COLO829 (cell line): ENCODE results near the gene GPC5.

Experiments
- DNase-seq: peaks from one replicate; pipeline ENCODE4 v3.0.0; 2012; ENCODE audit warnings: low spot score

The GPC5 gene

GRCh38 chr13:92164822-92165221 lies 766.4 kb downstream of the GPC5 start:
- no peak for DNase-seq

- DNase-seq, result no peak
Measured at GRCh38 chr13:92172191-92172590, 773.8 kb downstream of the GPC5 start.

- no peak for DNase-seq
Measured at GRCh38 chr13:92173254-92173653, 774.8 kb downstream of the GPC5 start.

- DNase-seq, result peak; percentile 26
Measured at GRCh38 chr13:92175330-92175729, 776.9 kb downstream of the GPC5 start.

- no peak for DNase-seq
Measured at GRCh38 chr13:92177966-92178365, 779.5 kb downstream of the GPC5 start.

- DNase-seq, result no peak
Measured at GRCh38 chr13:92179223-92179622, 780.8 kb downstream of the GPC5 start.

- peak; percentile 16 for DNase-seq
Measured at GRCh38 chr13:92187378-92187989, 789.1 kb downstream of the GPC5 start.

GRCh38 chr13:92188574-92188973 lies 790.2 kb downstream of the GPC5 start:
- DNase-seq, result no peak

GRCh38 chr13:92196591-92197256 lies 798.3 kb downstream of the GPC5 start:
- DNase-seq, result no peak

- no peak for DNase-seq
Measured at GRCh38 chr13:92197669-92198068, 799.2 kb downstream of the GPC5 start.

GRCh38 chr13:92218615-92219014 lies 820.2 kb downstream of the GPC5 start:
- DNase-seq, result no peak

GRCh38 chr13:92221916-92222315 lies 823.5 kb downstream of the GPC5 start:
- DNase-seq, result no peak

- DNase-seq, result no peak
Measured at GRCh38 chr13:92224052-92224821, 825.8 kb downstream of the GPC5 start.

GRCh38 chr13:92224825-92225224 lies 826.4 kb downstream of the GPC5 start:
- no peak for DNase-seq

- no peak for DNase-seq
Measured at GRCh38 chr13:92225861-92226260, 827.4 kb downstream of the GPC5 start.

GRCh38 chr13:92232871-92233270 lies 834.5 kb downstream of the GPC5 start:
- DNase-seq, result no peak

- DNase-seq, result no peak
Measured at GRCh38 chr13:92251671-92252210, 853.3 kb downstream of the GPC5 start.

GRCh38 chr13:92255526-92255925 lies 857.1 kb downstream of the GPC5 start:
- DNase-seq, result no peak

- DNase-seq, result no peak
Measured at GRCh38 chr13:92256211-92256610, 857.8 kb downstream of the GPC5 start.

GRCh38 chr13:92259046-92259445 lies 860.6 kb downstream of the GPC5 start:
- no peak for DNase-seq

GRCh38 chr13:92259523-92259922 lies 861.1 kb downstream of the GPC5 start:
- no peak for DNase-seq

- DNase-seq, result no peak
Measured at GRCh38 chr13:92260363-92260762, 861.9 kb downstream of the GPC5 start.
